NCI-H1694 (cell line): ENCODE results near the gene STPG1.
"Not testable (repeated sequence)": the region's sequence is repeated elsewhere in the genome, so short reads cannot be mapped to it uniquely, and the experiment has no call there.

Experiments used
- DNase-seq: peaks from one replicate; lab custom pipeline; 2025; lab: John Stamatoyannopoulos, UW

The STPG1 gene, protein sequence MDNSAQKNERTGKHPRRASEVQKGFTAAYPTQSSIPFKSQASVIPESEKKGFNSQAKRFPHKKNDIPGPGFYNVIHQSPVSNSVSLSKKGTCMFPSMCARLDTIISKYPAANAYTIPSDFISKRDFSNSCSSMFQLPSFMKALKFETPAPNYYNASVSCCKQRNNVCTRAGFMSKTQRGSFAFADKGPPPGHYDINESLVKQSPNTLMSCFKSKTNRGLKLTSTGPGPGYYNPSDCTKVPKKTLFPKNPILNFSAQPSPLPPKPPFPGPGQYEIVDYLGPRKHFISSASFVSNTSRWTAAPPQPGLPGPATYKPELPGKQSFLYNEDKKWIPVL

DNA sequence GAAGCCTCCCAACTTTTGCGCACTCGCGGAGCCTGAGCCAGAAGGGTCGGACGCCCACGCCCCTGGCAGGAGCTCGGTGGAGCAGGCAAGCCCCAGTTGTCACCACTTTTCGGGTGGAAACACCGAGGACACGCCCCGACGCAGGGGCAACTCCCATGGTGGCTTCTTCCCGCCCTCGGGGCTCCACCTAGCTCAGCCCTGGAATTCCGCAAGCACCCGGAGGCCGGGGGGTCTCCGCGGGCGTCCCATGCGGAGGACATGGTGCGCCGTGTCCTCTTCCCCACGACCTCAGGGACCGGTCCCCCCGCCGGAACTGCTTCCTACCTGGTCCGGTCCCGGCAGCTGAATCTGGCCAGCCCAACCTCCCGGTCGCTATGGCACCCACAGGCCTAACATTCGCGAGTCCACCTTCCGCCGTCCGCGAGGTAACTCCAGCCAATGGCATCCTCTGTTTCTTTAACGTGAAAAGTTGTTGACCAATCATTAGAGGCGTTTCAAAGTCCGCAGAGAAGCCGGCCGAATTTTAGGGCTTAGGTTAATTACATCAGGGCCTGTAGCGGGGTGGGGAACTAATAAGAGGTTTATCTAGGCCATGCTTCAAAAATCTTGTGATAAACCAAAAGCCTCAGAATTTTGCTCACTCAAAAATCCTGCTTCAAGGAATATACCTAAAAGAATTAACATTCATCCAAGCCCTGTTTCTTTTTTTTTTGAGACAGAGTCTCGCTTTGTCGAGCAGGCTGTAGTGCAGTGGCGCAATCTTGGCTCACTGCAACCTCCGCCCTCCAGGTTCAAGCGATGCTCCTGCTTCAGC lies at the start of gene STPG1:
TSS of gene STPG1 (minus strand) at position 433 of the 814 bp plus-strand sequence. CDS start 12,394 bp downstream, outside the sequence.
- DNase-seq, result no peak

DNA sequence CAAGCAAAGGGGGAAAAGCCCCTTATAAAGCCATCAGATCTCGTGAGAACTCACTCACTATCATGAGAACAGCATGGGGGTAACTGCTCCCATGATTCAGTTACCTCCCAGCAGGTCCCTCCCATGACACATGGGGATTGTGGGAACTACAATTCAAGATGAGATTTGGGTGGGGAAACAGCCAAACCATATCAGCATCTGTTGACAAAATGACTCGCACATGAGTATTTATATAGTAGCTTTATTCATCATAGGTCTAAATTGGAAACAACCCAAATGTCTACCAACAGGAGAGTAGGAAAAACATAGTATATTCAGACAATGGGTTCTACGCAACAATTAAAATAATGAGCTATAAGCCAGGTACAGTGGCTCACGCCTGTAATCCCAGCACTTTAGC lies 48.5 kb upstream of the STPG1 start:
- DNase-seq, result not testable (repeated sequence)

DNA sequence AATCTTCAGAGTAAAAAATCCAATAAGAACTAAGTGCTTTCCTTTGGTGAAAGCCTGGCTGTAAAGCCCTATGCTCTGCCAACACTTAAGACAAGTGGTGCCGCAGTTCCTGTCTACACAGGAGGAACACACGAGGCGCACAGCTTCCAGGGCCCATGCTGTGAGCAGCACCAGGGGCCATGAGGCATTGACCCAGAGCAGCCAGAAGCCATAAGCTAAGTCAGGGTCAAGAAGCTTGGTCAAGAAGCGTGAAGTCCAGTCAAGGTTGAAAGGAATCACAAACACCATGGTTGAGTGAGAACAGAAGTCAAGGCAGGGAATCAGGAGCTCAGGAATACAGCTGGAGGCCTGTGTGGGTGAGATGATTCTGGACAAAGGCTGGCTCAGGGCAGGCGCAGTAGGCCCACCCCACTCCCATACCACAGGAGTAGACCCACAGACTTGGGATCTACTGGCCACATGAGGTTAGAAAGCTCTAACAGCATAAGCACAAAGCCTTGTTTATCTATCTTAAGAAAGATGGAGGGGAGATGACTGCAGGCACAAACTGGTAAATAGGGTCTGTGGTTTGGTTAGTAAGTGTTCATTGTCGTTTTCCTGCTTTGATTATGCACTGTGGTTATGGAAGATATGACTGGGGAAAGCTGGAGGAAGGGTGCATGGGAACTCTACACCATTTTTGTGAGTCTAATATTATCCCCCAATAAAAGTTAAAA lies 46.1 kb upstream of the STPG1 start:
- DNase-seq, result no peak

DNA sequence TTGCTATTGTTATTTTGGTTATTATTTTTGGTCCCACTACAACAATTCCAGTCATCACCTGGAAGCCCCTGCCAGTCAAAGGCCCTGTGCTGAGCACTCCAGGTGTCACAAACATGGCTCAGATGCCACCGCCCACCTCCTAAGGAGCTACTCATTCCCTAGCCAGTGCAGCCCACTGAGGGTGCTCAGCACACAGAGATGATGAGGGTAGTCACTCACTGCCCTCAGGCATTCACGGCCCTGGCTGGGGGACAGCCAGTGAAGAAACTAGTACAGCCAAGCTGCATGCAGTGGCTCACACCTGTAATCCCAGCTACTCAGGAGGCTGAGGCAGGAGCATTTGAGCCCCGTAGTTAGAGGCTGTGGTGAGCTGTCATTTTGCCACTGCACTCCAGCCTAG lies 44.3 kb upstream of the STPG1 start:
- no peak for DNase-seq

DNA sequence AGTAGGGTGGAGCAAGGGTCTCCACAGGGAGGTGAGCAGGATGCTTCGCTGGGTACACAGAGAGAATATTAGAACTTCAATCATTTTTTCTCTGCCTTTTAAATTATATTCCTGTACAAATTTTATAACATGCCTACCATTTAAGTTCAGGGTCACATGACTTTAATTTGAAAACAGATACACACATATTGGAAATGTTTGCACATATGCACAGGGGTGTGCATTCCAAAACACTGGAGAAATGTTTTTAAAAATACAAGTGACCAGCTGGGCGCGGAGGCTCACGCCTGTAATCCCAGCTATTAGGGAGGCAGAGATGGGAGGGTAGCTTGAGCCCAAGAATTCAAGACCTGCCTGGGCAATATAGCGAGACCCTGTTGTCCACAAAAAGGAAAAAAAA lies 41.7 kb upstream of the STPG1 start:
- DNase-seq, result no peak

DNA sequence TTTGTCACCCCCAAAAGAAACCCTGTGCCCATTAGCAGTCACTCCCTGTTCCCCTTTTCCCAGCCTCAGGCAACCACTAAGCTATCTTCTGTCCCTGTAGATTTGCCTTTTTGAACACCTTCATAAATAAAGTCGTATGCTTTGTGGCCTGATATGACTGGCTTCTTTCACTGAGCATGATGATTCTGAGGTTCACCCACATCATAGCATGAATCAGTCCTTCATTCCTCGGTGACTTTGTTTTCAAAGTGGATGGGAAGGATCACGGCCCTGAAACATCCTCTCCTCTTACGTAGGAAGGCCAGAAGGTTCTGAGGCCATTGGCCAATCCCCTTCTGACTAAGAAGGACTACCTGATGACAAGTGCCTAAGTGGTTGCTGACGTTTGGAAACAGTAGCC lies 41.1 kb upstream of the STPG1 start:
- no peak for DNase-seq

DNA sequence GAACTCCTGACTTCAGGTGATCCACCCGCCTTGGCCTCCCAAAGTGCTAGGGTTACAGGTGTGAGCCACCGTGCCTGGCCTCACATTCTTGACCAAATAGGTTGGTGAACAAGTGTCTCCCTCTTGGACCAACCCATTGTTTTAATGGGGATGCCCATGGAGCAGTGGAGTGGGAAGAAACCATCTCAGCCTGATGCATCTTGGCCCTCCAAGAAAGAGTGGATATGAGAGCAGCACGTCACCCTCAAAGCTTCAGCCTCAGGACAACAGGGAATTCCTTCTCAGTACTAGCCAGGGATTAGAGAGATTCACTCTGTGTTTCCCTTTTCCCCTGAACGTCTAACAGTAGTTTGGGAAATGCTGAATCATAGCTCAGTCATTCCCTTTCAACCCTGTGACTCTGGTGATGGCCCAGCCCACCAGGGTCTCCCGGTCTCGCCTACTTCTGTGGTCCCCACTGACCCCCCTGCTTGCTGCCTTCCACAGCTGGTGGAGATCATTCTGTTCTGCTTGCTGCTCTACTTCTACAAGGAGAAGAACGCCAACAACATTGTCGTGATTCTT lies 39.4 kb upstream of the STPG1 start:
- no peak for DNase-seq

DNA sequence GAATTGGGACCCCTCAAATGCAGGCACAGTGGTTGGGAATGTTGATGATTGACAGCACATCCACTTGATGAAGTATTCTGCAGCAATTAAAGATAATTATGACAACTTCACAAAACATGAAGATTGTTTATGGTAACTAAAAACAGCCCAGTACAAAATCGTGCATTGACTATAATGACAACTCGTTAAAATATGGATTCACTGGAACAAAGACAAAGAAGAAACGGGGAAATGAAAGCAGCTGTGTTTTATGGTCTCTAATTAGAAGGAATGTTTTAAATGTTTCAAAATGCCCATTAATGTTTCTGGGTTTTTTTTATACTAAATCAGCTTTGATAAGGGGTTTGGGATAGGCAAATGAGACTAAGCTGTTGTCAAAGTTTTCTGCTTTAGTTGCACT lies 38.2 kb upstream of the STPG1 start:
- DNase-seq, result no peak

DNA sequence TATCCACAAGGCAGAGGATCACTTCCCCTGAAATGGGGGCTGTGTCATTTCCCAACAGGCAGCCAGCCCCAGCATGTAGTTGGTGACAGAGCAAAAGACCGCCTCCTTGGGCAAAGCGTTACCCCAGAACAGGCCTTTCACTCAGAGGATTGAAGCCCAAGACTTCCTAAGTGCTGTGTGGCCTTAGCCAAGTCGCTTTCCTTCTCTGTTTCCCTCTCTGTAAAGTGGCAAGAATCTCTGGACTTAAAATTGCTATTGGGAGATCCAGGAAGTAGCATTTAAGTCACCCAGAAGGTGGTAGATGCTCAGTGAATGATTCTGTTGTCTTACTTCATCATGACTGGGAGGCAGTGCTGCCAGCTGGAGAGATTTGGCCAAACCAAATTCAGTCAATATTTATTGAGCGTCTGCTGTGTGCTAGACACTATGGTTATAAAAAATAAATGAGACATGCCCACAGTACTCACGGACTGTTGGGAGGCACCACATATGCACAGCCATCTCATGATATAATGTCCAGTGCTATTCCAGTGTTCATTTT lies 37.3 kb upstream of the STPG1 start:
- no peak for DNase-seq

DNA sequence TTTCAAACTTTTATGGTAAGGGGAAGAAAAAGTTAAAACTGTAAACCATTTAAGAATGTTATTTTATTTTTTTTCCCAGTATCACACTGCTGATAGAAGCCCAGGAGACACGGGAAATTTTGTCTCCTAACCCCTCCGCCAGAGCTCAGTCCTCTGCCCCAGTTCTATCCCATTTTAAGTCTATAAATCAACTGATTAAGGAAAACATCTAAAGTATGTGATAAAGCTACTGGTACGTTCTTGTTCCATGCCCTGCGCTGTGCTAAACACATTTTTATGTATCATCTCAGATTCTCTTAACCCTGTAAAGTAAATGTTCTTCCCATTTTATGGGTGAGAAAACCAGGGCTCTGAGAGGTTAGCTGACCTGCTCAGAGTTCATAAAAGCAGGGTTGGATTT lies 36.7 kb upstream of the STPG1 start:
- no peak for DNase-seq

DNA sequence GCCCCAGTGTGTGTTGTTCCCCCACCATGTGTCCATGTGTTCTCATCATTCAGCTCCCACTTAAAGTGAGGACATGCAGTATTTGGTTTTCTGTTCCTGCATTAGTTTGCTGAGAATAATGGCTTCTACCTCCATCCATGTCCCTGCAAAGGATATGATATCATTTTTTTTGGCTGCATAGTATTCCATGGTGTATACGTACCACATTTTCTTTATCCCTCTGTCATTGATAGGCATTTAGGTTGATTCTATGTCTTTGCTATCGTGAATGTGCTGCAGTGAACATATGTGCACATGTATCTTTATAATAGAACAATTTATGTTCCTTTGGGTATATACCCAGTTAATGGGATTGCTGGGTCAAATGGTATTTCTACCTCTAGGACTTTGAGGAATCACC lies 32.9 kb upstream of the STPG1 start:
- not testable (repeated sequence) for DNase-seq

DNA sequence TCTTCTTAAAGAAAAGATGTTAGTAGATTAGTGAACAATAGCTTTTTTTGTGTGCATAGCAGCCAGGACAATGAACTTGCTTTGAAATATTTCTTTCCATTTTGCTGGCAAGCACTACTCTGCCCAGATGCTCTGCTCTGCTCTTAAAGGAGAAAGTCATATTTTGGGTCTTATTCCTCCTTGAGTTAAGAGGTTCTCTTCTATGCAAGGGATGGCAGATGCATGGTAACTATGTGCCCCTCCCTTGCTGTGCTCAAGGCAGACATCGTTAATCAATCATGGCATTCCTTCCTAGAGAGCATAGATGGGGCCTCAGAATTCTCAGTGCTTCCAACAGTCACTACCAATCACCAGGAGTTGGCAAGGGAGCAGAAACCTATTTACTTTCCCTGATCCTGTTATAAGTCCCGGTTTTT lies 29.7 kb upstream of the STPG1 start:
- no peak for DNase-seq

DNA sequence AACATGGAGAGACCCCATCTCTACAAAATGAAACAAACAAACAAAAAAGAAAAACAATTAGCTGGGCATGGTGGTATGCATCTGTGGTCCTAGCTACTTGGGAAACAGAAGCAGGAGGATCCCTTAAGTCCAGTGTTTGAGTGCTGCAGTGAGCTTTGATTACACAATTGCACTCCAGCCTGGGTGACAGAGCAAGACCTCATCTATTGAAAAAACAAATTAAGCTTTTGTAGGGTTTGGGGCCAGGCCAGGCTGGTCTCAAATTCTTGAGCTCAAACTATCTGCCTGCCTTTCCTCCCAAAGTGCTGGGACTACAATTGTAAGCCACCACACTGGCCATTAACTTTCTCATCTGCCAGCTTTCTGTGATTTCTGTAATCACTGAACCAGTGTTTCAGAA lies 29.2 kb upstream of the STPG1 start:
- DNase-seq, result no peak

DNA sequence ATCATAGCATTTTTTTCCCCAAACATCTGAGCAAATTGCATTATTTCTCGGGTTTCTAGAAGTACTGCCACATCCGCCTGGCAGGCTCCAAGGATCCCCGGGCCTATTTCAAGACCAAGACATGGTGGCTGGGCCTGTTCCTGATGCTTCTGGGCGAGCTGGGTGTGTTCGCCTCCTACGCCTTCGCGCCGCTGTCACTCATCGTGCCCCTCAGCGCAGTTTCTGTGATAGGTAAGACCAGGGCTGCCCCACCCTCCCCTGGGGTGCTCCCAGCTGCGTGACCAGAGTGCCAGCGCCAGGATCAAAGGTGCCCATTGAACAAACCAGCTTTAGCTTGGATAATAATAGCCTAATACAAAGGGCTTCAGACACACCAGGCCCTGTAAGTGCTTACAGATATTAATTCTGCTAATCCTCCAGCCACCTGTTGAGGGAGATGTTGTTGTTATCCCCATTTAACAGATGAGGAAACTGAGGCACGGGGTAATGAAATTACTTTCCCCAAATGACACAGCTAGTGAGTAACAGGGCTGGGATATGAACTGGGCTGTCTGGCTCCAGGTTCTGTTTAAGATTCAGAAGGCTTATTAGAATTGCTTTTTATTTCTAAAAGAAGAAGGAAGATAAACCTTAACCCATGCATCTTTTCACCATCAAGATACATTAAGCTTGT lies 28.6 kb upstream of the STPG1 start:
- DNase-seq, result no peak

DNA sequence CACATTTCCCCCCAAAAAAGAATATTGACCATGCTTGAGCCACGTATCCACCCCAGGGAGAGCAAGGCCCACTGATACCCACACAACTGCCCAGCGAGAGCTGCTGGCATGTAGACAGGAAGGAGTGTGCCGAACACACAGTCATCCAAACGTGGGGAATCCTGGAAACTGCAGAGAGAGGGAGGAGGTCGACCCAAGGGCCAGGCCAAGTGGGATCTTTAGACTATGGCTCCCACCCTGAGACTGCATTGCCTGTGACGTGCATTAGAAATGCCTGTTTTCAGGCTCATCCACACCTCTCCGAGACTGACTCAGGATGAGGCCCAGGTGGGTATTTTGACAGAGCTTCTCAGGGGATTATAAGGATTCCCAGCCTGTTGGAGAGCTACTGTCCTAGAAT lies 27.9 kb upstream of the STPG1 start:
- DNase-seq, result no peak

DNA sequence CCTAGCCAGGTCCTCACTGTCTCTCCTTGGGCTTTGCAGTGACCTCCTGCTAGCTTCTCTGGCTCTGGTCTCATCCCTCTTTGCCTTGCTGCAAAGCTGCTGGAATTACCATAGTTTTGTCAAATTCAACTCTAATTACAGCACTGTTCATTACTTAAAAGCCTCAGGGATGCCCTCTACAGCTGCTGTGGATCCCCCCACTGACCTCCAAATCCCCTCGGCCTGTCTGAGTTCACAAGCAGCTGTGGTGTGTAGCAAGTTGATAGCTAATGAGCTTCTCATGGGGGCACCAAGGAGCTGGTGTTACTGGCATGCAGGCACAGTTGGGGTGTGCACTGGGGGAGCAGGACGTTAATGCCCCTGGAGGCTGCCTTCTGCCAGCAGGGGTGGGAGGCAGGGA lies 26.9 kb upstream of the STPG1 start:
- no peak for DNase-seq

DNA sequence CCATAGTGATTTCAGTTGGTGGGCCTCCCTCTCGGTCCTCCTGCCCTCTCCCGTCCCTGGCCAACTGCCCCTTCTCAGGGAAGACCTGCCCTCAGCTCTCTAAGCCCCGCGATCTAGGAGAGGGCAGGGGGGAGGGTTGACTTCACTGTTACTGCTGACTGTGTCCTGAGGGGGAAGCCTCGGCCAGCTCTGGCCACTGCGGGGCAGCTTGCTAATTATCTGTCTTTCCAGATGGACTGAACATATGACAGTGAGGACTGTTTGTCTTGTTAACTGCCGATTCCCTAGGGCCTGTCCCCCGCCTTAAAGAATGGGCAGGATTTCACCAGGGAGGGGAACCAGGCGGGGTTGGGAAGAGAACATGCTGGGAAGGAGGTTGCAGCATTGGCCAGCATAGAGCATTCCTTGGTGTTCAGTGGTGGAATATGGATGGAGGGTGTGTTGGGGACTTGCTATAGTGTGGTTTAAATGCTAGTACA lies 24.9 kb upstream of the STPG1 start:
- no peak for DNase-seq

DNA sequence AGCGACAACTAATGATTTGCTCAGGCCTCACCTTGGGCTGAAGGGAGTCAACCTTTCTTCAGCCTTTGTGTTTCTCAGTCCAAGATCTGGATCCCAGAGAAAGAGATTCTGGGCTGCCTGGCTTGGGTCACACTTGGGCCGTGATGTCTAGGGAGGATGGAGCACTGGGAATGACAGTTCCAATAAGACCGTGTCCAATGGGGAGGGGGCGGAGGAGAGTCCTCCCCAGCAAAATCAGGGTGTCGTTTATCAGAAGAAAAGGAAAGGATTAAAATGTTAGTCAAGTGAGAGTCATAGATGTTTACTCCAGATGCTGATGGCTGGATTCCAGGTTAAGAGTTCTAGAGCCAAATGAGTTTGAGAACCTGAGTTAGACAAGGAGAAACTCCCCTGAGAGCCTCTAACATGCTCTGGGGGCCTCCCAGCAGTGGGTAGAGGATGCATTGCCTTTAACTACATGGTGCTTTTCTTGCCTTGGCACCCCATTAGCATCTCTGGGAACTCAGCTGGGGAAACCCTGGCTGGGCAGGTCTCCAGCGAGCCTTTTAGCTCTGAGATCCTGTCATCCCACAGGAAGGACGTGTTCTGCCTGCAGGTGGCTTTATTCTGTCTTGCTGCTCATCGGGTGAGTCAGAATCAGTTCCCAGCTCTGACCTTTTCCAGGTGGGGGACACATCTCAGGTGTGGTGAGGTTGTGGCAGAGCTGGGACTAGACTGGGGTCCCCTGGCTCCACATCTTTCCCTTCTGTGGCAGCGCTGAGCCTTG lies 24.2 kb upstream of the STPG1 start:
- no peak for DNase-seq

DNA sequence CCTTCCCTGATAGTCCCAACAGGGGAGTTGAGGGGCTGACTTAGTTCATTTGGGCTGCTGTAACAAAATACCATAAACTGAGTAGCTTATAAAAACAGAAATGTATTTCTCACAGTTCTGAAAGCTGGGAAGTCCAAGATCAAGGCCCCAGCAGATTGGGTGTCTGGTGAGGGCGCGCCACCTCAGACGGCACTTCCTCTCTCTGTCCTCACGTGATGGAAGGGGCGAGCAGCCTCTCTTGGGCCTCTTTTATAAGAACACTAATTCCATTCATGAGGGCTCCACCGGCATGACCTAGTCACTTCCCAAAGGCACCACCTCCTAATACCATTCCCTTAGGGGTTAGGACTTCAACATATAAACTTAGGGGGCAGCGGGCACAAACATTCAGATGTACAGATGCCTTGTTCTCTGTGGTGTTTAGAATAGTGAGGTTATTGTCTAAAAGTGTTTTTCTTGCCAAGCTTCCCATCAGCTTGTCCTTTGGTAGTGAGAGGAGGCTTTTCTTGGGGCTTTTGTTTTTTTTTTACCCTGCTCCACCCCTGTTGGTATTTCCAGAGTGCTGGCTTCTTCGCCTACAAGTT lies 22.3 kb upstream of the STPG1 start:
- no peak for DNase-seq

DNA sequence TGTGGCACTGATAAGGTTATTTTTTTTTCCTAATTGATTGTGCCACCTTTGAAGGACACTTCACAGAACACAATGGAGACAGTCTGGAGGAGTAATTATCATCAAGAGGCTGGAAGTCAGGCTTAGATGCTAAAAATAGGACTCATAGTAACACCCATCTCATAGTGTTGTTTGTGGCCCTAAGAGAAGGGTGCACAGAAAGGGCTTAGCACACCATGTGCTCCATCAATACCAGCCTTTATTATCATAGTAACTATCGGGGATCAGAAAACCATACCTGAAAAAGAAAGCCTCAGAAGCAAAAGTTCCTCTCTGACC lies 13.9 kb upstream of the STPG1 start:
- DNase-seq, result no peak
